WTC11 (cell line): ENCODE results near the gene PHF1. TPM values are rescaled to one million over a fixed set of nuclear protein-coding genes. Genes with fewer than 3 reads are reported as not detected.
A peak's percentile ranks its signal among the peaks of the same experiment; 100 is the strongest.

Source experiments
- ATAC-seq: fragments of 200-7000 bp; cut with Tn5 transposase; 2 replicates; pipeline ENCODE4 v1.10.0; 2021; ENCODE audit warnings: mild to moderate bottlenecking, moderate library complexity
- CTCF ChIA-PET: fragments of 300-600 bp; sonication (Branson Sonifier 250); formaldehyde crosslinking; loops from one replicate; lab custom pipeline; 2021; ENCODE audit warnings: antibody characterized with exemption; lab: Charles Lee
- POLR2A ChIA-PET: fragments of 350-600 bp; sonication (Branson Sonifier 250); formaldehyde crosslinking; loops from one replicate; lab custom pipeline; 2021; ENCODE audit warnings: antibody characterized with exemption; lab: Charles Lee
- DNase-seq: peaks from one replicate; pipeline ENCODE4 v3.0.0; 2021; ENCODE audit warnings: low spot score
- H3K27ac Mint-ChIP-seq: 2 replicates; pipeline ENCODE4 v1.8.0; 2021; ENCODE audit warnings: mixed read lengths
- H3K27me3 Mint-ChIP-seq: 2 replicates; pipeline ENCODE4 v1.8.0; 2021; ENCODE audit warnings: low read depth, mild to moderate bottlenecking, moderate library complexity, mixed read lengths
- H3K36me3 Mint-ChIP-seq: 2 replicates; pipeline ENCODE4 v1.8.0; 2021; ENCODE audit warnings: mixed read lengths
- H3K4me1 Mint-ChIP-seq: 2 replicates; pipeline ENCODE4 v1.8.0; 2022; ENCODE audit warnings: mixed read lengths
- H3K4me3 Mint-ChIP-seq: 2 replicates; pipeline ENCODE4 v1.8.0; 2021; ENCODE audit warnings: mild to moderate bottlenecking, moderate library complexity, mixed read lengths
- H3K9me3 Mint-ChIP-seq: 2 replicates; pipeline ENCODE4 v1.8.0; 2021; ENCODE audit warnings: mixed read lengths
- ATF2 ChIP-seq: sonication (generic); formaldehyde crosslinking; IDR thresholded peaks from 2 replicates; pipeline ENCODE4 v1.8.1; 2022; ENCODE audit warnings: low read depth, missing genetic modification reagents, borderline replicate concordance
- CBFB ChIP-seq: sonication (generic); formaldehyde crosslinking; IDR thresholded peaks from 2 replicates; pipeline ENCODE4 v1.8.1; 2022; ENCODE audit warnings: mild to moderate bottlenecking, low read depth, missing genetic modification reagents
- CREB1 ChIP-seq: sonication (generic); formaldehyde crosslinking; IDR thresholded peaks from 2 replicates; pipeline ENCODE4 v1.8.0; 2023; ENCODE audit warnings: mild to moderate bottlenecking, missing genetic modification reagents
- CTCF ChIP-seq: fragments of 200-600 bp; IDR thresholded peaks from 2 replicates; pipeline ENCODE4 v1.8.0; 2022; ENCODE audit warnings: antibody characterized with exemption
- E2F5 ChIP-seq: sonication (generic); formaldehyde crosslinking; IDR thresholded peaks from 2 replicates; pipeline ENCODE4 v1.8.1; 2022; ENCODE audit warnings: mild to moderate bottlenecking, moderate library complexity, missing genetic modification reagents
- ELF4 ChIP-seq: sonication (generic); formaldehyde crosslinking; IDR thresholded peaks from 2 replicates; pipeline ENCODE4 v1.8.1; 2022; ENCODE audit warnings: low read depth, mild to moderate bottlenecking, moderate library complexity, missing genetic modification reagents
- GTF2I ChIP-seq: fragments of 250-450 bp; sonication (Bioruptor Pico); conservative IDR thresholded peaks from 2 replicates; pipeline ENCODE4 v1.4.0; 2021; ENCODE audit warnings: mild to moderate bottlenecking
- KAT7 ChIP-seq: sonication (generic); formaldehyde crosslinking; IDR thresholded peaks from 2 replicates; pipeline ENCODE4 v1.8.1; 2023; ENCODE audit warnings: missing genetic modification reagents, mild to moderate bottlenecking, borderline replicate concordance
- NR1H2 ChIP-seq: sonication (generic); formaldehyde crosslinking; IDR thresholded peaks from 2 replicates; pipeline ENCODE4 v1.9.0; 2021; ENCODE audit warnings: mild to moderate bottlenecking, moderate library complexity, missing genetic modification reagents
- RELA ChIP-seq: sonication (generic); formaldehyde crosslinking; IDR thresholded peaks from 2 replicates; pipeline ENCODE4 v1.8.1; 2022; ENCODE audit warnings: missing genetic modification reagents, mild to moderate bottlenecking, borderline replicate concordance
- TEAD4 ChIP-seq: sonication (generic); formaldehyde crosslinking; IDR thresholded peaks from 2 replicates; pipeline ENCODE4 v1.8.0; 2022; ENCODE audit warnings: mild to moderate bottlenecking, missing genetic modification reagents
- ZBTB43 ChIP-seq: sonication (generic); formaldehyde crosslinking; IDR thresholded peaks from 2 replicates; pipeline ENCODE4 v1.8.1; 2023; ENCODE audit warnings: mild to moderate bottlenecking, missing genetic modification reagents
- ZNF138 ChIP-seq: sonication (generic); formaldehyde crosslinking; conservative IDR thresholded peaks from 2 replicates; pipeline ENCODE4 v1.8.1; 2022; ENCODE audit warnings: mild to moderate bottlenecking, moderate library complexity, missing genetic modification reagents
- ZNF232 ChIP-seq: sonication (generic); formaldehyde crosslinking; IDR thresholded peaks from 2 replicates; pipeline ENCODE4 v1.8.0; 2022; ENCODE audit warnings: mild to moderate bottlenecking, missing genetic modification reagents
- ZNF281 ChIP-seq: sonication (generic); formaldehyde crosslinking; IDR thresholded peaks from 2 replicates; pipeline ENCODE4 v1.8.0; 2023; ENCODE audit warnings: mild to moderate bottlenecking, missing genetic modification reagents
- ZNF425 ChIP-seq: fragments of 250-450 bp; sonication (Bioruptor Pico); conservative IDR thresholded peaks from 2 replicates; pipeline ENCODE4 v1.9.0; 2021; ENCODE audit warnings: mild to moderate bottlenecking
- ZNF532 ChIP-seq: fragments of 250-450 bp; sonication (Bioruptor Pico); IDR thresholded peaks from 2 replicates; pipeline ENCODE4 v1.9.0; 2021; ENCODE audit warnings: mild to moderate bottlenecking, borderline replicate concordance
- total RNA-seq: library from RNA; stranded (reverse); gene quantifications from 3 replicates; pipeline ENCODE4 v1.2.3, GENCODE V29; 2021

The PHF1 gene
- total RNA-seq, 1 experiment from 2014 or later: 63.6 TPM

GRCh38 chr6:33430334-33430733 is 19.5 kb downstream of the PHF1 start:
- no peak for DNase-seq
- Mint-ChIP-seq H3K27me3 (no peaks in the 10 kb centered on the region), H3K4me3 (peak overlapping the region; percentile 71), H3K9me3 (no peaks in the 10 kb centered on the region)
- TF ChIP-seq ZBTB43 (CRISPR knock-in tag): no peak
- no peak for TF ChIP-seq CREB1 (CRISPR knock-in tag)
- no peak for TF ChIP-seq GTF2I (CRISPR knock-in tag)
- TF ChIP-seq ZNF281 (CRISPR knock-in tag): no peak
- TF ChIP-seq ZNF232 (CRISPR knock-in tag): no peak
- TF ChIP-seq ATF2 (CRISPR knock-in tag): no peak
- TF ChIP-seq E2F5 (CRISPR knock-in tag): no peak
- no peak for TF ChIP-seq CTCF
- TF ChIP-seq RELA (CRISPR knock-in tag): no peak
- TF ChIP-seq NR1H2 (CRISPR knock-in tag): no peak
- TF ChIP-seq KAT7 (CRISPR knock-in tag): no peak
- TF ChIP-seq ZNF138 (CRISPR knock-in tag): no peak
- TF ChIP-seq, all 79 proteins: peak for 0
- POLR2A ChIA-PET: interaction anchor here (1.0 to 4.1 kb wide), 8 partner anchors 11 to 459 kb away, joined by 3 to 26 read pairs (median 6); partner anchors contain the start of genes B3GALT4, CUTA, PFDN6 and PHF1
- no peak for ATAC-seq
- CTCF ChIA-PET: interaction anchor here (0.6 to 2.4 kb wide), 11 partner anchors 10 to 281 kb away, joined by 3 to 30 read pairs (median 9); partner anchors contain the start of genes B3GALT4, BAK1, CUTA and UQCC2
- peaks cover 65% of the 10 kb centered on the region for H3K4me1 Mint-ChIP-seq
- H3K27ac Mint-ChIP-seq: peak overlapping the region; percentile 91
- peaks cover 4% of the 10 kb centered on the region; the same call in 1 of the 2 replicates for H3K36me3 Mint-ChIP-seq

- ChIA-PET CTCF (interaction anchor here (0.6 to 2.4 kb wide), 11 partner anchors 9 to 280 kb away, joined by 3 to 30 read pairs (median 9); partner anchors contain the start of genes B3GALT4, BAK1, CUTA and UQCC2), POLR2A (interaction anchor here (0.6 to 4.1 kb wide), 11 partner anchors 9 to 459 kb away, joined by 3 to 26 read pairs (median 5); partner anchors contain the start of genes B3GALT4, CUTA, PFDN6 and PHF1)
- Mint-ChIP-seq H3K4me1 (peaks cover 61% of the 10 kb centered on the region), H3K9me3 (no peaks in the 10 kb centered on the region), H3K27me3 (no peaks in the 10 kb centered on the region), H3K27ac (peak overlapping the region; percentile 95), H3K36me3 (peaks cover 13% of the 10 kb centered on the region), H3K4me3 (peak overlapping the region; percentile 71)
- peak; percentile 93 for DNase-seq
- ATAC-seq: peak; percentile 65
- no peak for TF ChIP-seq TEAD4 (CRISPR knock-in tag)
- 0 out of 2 replicates have a peak, but pooled peaks have one; percentile 31 for TF ChIP-seq ZNF232 (CRISPR knock-in tag)
- TF ChIP-seq ZNF425 (CRISPR knock-in tag): no peak
- TF ChIP-seq CBFB (CRISPR knock-in tag): no peak
- no peak for TF ChIP-seq ZNF532 (CRISPR knock-in tag)
- no peak for TF ChIP-seq ELF4 (CRISPR knock-in tag)
Measured at GRCh38 chr6:33430991-33431879, 20.4 kb downstream of the PHF1 start.
